ENCODE measurements around the gene ABCC10.
"Not testable (repeated sequence)": the region's sequence is repeated elsewhere in the genome, so short reads cannot be mapped to it uniquely, and the experiment has no call there.

ABCC10 gene

GRCh38 chr6:43412541-43412940 lies 14.8 kb upstream of the ABCC10 start:
- no peak for TF ChIP-seq CTCF (IDR thresholded peaks at IDR 0.05; ENCODE audit: borderline replicate concordance, control extremely low read depth, extremely low read depth, insufficient read depth, missing control alignments)
- no peak for DNase-seq (ENCODE audit: low spot score)
- in situ Hi-C loops (cut with MboI; ENCODE audit: low sequenced_read_pairs, unreplicated experiment), result no loop called here

DNA sequence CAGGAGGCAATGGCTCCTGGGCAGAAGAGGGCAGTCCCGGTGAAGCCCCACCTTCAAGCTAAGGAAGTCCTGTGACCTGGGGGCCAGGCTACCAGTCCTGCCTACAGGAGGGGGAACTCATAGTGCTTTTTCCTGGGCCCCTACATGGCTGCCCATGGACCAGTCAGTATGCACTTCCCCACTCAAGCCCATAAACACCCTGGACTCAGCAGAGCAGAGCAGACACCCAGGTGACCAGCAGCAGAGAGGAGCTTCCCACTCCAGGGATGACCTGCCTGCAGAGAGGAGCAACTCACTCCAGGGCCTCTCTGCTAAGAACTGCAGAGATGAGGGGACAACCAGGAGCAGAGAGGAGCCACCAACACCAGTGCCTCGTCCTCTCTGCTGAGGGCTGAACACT lies 14.3 kb upstream of the ABCC10 start:
- no peak for TF ChIP-seq CTCF (IDR thresholded peaks at IDR 0.05; ENCODE audit: borderline replicate concordance, control extremely low read depth, extremely low read depth, insufficient read depth, missing control alignments)
- DNase-seq (ENCODE audit: low spot score), result no peak
- in situ Hi-C loops (cut with MboI; ENCODE audit: low sequenced_read_pairs, unreplicated experiment), result no loop called here

- in situ Hi-C loops (cut with MboI; ENCODE audit: low sequenced_read_pairs, unreplicated experiment), result not testable (repeated sequence)
Observed at GRCh38 chr6:43415275-43415674, 12.1 kb upstream of the ABCC10 start.

GRCh38 chr6:43416935-43417334 lies 10.4 kb upstream of the ABCC10 start:
- in situ Hi-C loops (cut with MboI; ENCODE audit: low sequenced_read_pairs, unreplicated experiment), result no loop called here
- DNase-seq (ENCODE audit: low spot score), result no peak
- TF ChIP-seq CTCF (IDR thresholded peaks at IDR 0.05; ENCODE audit: borderline replicate concordance, control extremely low read depth, extremely low read depth, insufficient read depth, missing control alignments), result no peak

More at GRCh38 chr6:43415275-43415674, 12.1 kb upstream of the ABCC10 start:
- DNase-seq (ENCODE audit: low spot score), result not testable (repeated sequence)

- TF ChIP-seq CTCF (IDR thresholded peaks at IDR 0.05; ENCODE audit: borderline replicate concordance, control extremely low read depth, extremely low read depth, insufficient read depth, missing control alignments), result no peak
- no peak for DNase-seq (ENCODE audit: low spot score)
- in situ Hi-C loops (cut with MboI; ENCODE audit: low sequenced_read_pairs, unreplicated experiment), result no loop called here
Observed at GRCh38 chr6:43420012-43420709, 7.2 kb upstream of the ABCC10 start.

GRCh38 chr6:43421831-43422230 lies 5.5 kb upstream of the ABCC10 start:
- in situ Hi-C loops (cut with MboI; ENCODE audit: low sequenced_read_pairs, unreplicated experiment), result no loop called here
- no peak for DNase-seq (ENCODE audit: low spot score)
- no peak for TF ChIP-seq CTCF (IDR thresholded peaks at IDR 0.05; ENCODE audit: borderline replicate concordance, control extremely low read depth, extremely low read depth, insufficient read depth, missing control alignments)

DNA sequence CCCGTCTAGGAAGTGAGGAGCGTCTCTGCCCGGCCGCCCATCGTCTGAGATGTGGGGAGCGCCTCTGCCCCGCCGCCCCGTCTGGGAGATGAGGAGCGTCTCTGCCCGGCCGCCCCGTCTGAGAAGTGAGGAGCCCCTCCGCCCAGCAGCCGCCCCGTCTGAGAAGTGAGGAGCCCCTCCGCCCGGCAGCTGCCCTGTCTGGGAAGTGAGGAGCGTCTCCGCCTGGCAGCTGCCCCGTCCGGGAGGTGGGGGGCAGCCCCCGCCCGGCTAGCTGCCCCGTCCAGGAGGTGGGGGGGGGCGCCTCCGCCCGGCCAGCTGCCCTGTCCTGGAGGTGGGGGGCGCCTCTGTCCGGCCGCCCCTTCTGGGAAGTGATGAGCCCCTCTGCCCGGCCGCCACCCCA lies 2.3 kb upstream of the ABCC10 start:
- DNase-seq (ENCODE audit: low spot score); in situ Hi-C loops (cut with MboI; ENCODE audit: low sequenced_read_pairs, unreplicated experiment): not testable (repeated sequence)

- no peak for DNase-seq (ENCODE audit: low spot score)
- in situ Hi-C loops (cut with MboI; ENCODE audit: low sequenced_read_pairs, unreplicated experiment), result no loop called here
- TF ChIP-seq CTCF (IDR thresholded peaks at IDR 0.05; ENCODE audit: borderline replicate concordance, control extremely low read depth, extremely low read depth, insufficient read depth, missing control alignments), result no peak
Observed at GRCh38 chr6:43426928-43427405, 374 bp upstream of the ABCC10 start.
